PC-3 (cell line): Measurements from ENCODE around the gene ENAH.

ENCODE experiments used
- CTCF ChIP-seq: fragments of 300-600 bp; sonication (generic); conservative IDR thresholded peaks from 2 replicates; pipeline ENCODE4 v1.5.1; 2017; ENCODE audit warnings: antibody characterized with exemption, low read depth, mild to moderate bottlenecking, low read length
- EZH2 ChIP-seq: fragments of 300-600 bp; sonication (generic); IDR thresholded peaks from one replicate; pipeline ENCODE4 v1.6.1; 2017; ENCODE audit warnings: antibody characterized with exemption, mild to moderate bottlenecking, low read length; ENCODE audit not compliant: unreplicated experiment
- EZH2phosphoT487 ChIP-seq: fragments of 300-600 bp; sonication (generic); IDR thresholded peaks from 2 replicates; pipeline ENCODE4 v1.6.1; 2018; ENCODE audit warnings: mild to moderate bottlenecking, antibody characterized with exemption, low read length, borderline replicate concordance

DNA sequence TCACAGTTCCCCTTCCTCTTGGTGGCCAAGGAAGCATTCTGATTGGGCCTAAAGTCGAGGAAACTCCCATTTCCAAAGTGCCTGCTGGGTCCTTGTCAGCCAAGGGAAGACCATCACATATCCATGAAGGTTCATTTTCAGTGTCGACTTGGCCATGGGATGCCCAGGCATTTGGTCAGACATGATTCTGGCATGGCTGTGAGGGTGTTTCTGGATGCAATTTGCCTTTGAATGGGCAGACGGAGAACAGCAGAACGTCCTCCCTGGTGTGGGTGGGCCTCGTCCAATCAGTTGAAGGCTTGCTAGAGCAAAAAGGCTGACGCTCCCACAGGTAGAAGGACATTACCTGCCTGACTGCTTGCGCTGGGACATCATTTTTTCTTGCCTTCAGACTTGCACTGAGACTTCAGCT is 176.8 kb downstream of the ENAH start:
- no peak for TF ChIP-seq CTCF
- no peak for TF ChIP-seq EZH2
- no peak for TF ChIP-seq EZH2phosphoT487
